Keratinocyte (primary cell): ENCODE data around the gene SNRPB.

ENCODE experiments used
- EZH2 ChIP-seq: IDR thresholded peaks from one replicate; pipeline ENCODE4 v1.6.1; 2012; ENCODE audit warnings: inconsistent platforms, mild to moderate bottlenecking, low read length, moderate library complexity
- TF ChIP-seq, protein P1 (sequence below), 3 experiments: IDR thresholded peaks in 1 of 3; conservative IDR thresholded peaks in 1 of 3; optimal IDR thresholded peaks in 1 of 3; 2 replicates in 2 of 3; 3 replicates in 1 of 3; pipeline versions ENCODE3 to v1.5.1; 2011; ENCODE audit warnings: low read length in 3 of 3, mild to moderate bottlenecking in 3 of 3, moderate library complexity in 2 of 3, control low read depth in 1 of 3, inconsistent platforms in 1 of 3; ENCODE audit not compliant: insufficient read depth in 2 of 3; ENCODE audit errors: extremely low read depth in 1 of 3

DNA sequence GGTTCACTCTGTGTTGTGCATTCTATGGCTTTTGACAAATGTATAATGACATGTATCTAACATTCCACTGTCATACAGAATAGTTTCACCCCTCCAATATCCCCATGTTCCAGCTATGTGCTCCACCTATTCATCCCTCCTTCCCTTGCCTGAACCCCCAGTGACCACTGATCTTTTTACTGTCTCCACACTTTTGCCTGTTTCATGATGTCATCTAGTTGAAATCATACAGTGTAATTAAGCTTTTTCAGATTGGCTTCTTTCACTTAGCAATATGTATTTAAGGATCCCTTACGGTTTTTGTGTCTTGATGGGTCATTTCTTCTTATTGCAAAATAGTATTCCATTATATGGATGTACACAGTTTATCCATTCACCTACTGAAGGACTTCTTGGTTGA, 50.1 kb downstream of the SNRPB start:
- TF ChIP-seq, protein P1, sequence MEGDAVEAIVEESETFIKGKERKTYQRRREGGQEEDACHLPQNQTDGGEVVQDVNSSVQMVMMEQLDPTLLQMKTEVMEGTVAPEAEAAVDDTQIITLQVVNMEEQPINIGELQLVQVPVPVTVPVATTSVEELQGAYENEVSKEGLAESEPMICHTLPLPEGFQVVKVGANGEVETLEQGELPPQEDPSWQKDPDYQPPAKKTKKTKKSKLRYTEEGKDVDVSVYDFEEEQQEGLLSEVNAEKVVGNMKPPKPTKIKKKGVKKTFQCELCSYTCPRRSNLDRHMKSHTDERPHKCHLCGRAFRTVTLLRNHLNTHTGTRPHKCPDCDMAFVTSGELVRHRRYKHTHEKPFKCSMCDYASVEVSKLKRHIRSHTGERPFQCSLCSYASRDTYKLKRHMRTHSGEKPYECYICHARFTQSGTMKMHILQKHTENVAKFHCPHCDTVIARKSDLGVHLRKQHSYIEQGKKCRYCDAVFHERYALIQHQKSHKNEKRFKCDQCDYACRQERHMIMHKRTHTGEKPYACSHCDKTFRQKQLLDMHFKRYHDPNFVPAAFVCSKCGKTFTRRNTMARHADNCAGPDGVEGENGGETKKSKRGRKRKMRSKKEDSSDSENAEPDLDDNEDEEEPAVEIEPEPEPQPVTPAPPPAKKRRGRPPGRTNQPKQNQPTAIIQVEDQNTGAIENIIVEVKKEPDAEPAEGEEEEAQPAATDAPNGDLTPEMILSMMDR (optimal IDR thresholded peaks at IDR 0.05 in 1 of 3, IDR thresholded peaks at IDR 0.05 in 1 of 3, conservative IDR thresholded peaks at IDR 0.05 in 1 of 3; ENCODE audit: extremely low read depth in 1 of 3, insufficient read depth in 2 of 3, low read length in 3 of 3), result no peak
- no peak for TF ChIP-seq EZH2
